PC-3 (cell line): ENCODE results near the gene PARVA. TPM values are rescaled to one million over a fixed set of nuclear protein-coding genes. Genes with fewer than 3 reads are reported as not detected.

ENCODE experiments used
- ATAC-seq: fragments of 200-7000 bp; cut with Tn5 transposase; 2 replicates; pipeline ENCODE4 v1.9.1; 2020; ENCODE audit warnings: mild to moderate bottlenecking, moderate library complexity
- BruUV-seq: library from RNA; stranded (reverse); fragments of 400-500 nt; replicated peaks from 2 replicates; lab custom pipeline; 2021; lab: Mats Ljungman, UMichigan
- CTCF ChIA-PET: fragments of 300-600 bp; sonication (Branson Sonifier 250); formaldehyde crosslinking; loops from one replicate; lab custom pipeline; 2022; ENCODE audit warnings: antibody characterized with exemption; lab: Charles Lee
- POLR2A ChIA-PET: fragments of 300-600 bp; sonication (Branson Sonifier 250); formaldehyde crosslinking; loops from one replicate; lab custom pipeline; 2022; ENCODE audit warnings: antibody characterized with exemption; ENCODE audit not compliant: unreplicated experiment; lab: Charles Lee
- DNase-seq: peaks from one replicate; pipeline ENCODE4 v3.0.0-alpha.2; 2015
- H2AFZ ChIP-seq: fragments of 300-600 bp; sonication (generic); 2 replicates; pipeline ENCODE4 v1.6.0; 2016; ENCODE audit warnings: antibody characterized with exemption, low read length
- H3F3A ChIP-seq: fragments of 300-600 bp; sonication (generic); one replicate; pipeline ENCODE4 v1.6.0; 2017; ENCODE audit warnings: antibody characterized with exemption, low read length, control low read depth, mild to moderate bottlenecking; ENCODE audit not compliant: unreplicated experiment
- H3K27ac ChIP-seq: fragments of 300-600 bp; sonication (generic); 2 replicates; pipeline ENCODE4 v1.5.1; 2016; ENCODE audit warnings: mild to moderate bottlenecking, low read length
- H3K27me3 ChIP-seq: fragments of 300-600 bp; sonication (generic); 2 replicates; pipeline ENCODE4 v1.6.1; 2016; ENCODE audit warnings: low read length, mixed read lengths
- H3K36me3 ChIP-seq: fragments of 300-600 bp; sonication (generic); 2 replicates; pipeline ENCODE4 v1.6.1; 2016; ENCODE audit warnings: low read depth, mixed run types, low read length, mixed read lengths
- H3K4me1 ChIP-seq: fragments of 300-600 bp; sonication (generic); 2 replicates; pipeline ENCODE4 v1.5.1; 2016; ENCODE audit warnings: low read length; ENCODE audit not compliant: insufficient read depth
- H3K4me2 ChIP-seq: fragments of 300-600 bp; sonication (generic); 2 replicates; pipeline ENCODE4 v1.6.0; 2016; ENCODE audit warnings: low read length
- H3K4me3 ChIP-seq: fragments of 300-600 bp; sonication (generic); 2 replicates; pipeline ENCODE4 v1.5.1; 2016; ENCODE audit warnings: mild to moderate bottlenecking, low read length, mixed read lengths
- H3K79me2 ChIP-seq: fragments of 300-600 bp; sonication (generic); 2 replicates; pipeline ENCODE4 v1.6.1; 2017; ENCODE audit warnings: low read length, mixed read lengths
- H3K9ac ChIP-seq: fragments of 300-600 bp; sonication (generic); 2 replicates; pipeline ENCODE4 v1.6.0; 2016; ENCODE audit warnings: mild to moderate bottlenecking, low read length
- H3K9me2 ChIP-seq: fragments of 300-600 bp; sonication (generic); replicated peaks from 2 replicates; pipeline ENCODE4 v1.6.1; 2016; ENCODE audit warnings: mixed run types, low read length, mixed read lengths
- H3K9me3 ChIP-seq: fragments of 300-600 bp; sonication (generic); 2 replicates; pipeline ENCODE4 v1.6.1; 2016; ENCODE audit warnings: low read length, mixed read lengths
- H4K20me1 ChIP-seq: fragments of 300-600 bp; sonication (generic); 2 replicates; pipeline ENCODE4 v1.6.1; 2016; ENCODE audit warnings: low read length, mixed read lengths
- CTCF ChIP-seq: fragments of 300-600 bp; sonication (generic); conservative IDR thresholded peaks from 2 replicates; pipeline ENCODE4 v1.5.1; 2017; ENCODE audit warnings: antibody characterized with exemption, low read depth, mild to moderate bottlenecking, low read length
- EZH2 ChIP-seq: fragments of 300-600 bp; sonication (generic); IDR thresholded peaks from one replicate; pipeline ENCODE4 v1.6.1; 2017; ENCODE audit warnings: antibody characterized with exemption, mild to moderate bottlenecking, low read length; ENCODE audit not compliant: unreplicated experiment
- EZH2phosphoT487 ChIP-seq: fragments of 300-600 bp; sonication (generic); IDR thresholded peaks from 2 replicates; pipeline ENCODE4 v1.6.1; 2018; ENCODE audit warnings: mild to moderate bottlenecking, antibody characterized with exemption, low read length, borderline replicate concordance
- intact Hi-C: fragments of 100-400 bp; cut with micrococcal nuclease; formaldehyde crosslinking; loops from 2 replicates; pipeline ENCODE4 v1.9.0; 2023
- total RNA-seq: library from RNA; depleted of rRNA; stranded (reverse); fragments of >200 nt; gene quantifications from 2 replicates; pipeline ENCODE4 v1.2.3, GENCODE V29; 2014

The PARVA gene
- total RNA-seq, 1 experiment from 2014 or later = 13.5 TPM

DNA sequence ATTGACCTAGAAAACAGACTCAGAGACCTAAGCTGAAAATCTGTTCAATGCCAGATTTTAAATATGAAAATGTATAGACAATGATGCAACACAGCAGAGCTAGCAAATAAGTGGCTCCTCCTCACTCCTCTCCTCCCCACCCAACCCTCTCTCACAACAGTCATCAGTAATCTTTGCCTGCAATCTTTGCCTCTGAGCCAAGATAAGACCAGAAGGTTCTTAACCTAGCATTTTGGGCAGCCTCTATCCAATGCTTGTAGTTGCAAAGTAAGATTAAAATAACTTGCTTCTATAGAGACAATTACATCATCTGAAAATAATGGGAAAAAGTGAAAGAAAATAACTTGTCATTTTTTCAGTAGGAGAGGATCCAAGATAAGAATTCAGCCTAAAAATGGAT, 117.3 kb downstream of the PARVA start:
- Histone ChIP-seq H3K9me3 (no peaks in the 10 kb centered on the region), H3K27me3 (no peaks in the 10 kb centered on the region), H3K27ac (no peak overlapping the region), H3K4me1 (no peaks in the 10 kb centered on the region), H4K20me1 (no peaks in the 10 kb centered on the region), H3K79me2 (no peaks in the 10 kb centered on the region), H3K4me3 (no peak overlapping the region), H3K9me2 (no peaks in the 10 kb centered on the region), H3K4me2 (no peak overlapping the region), H2AFZ (no peak overlapping the region), H3K9ac (no peak overlapping the region), H3F3A (no peaks in the 10 kb centered on the region), H3K36me3 (0 out of 2 replicates have a peak, but pooled peaks cover under 1% of the 10 kb centered on the region)
- ChIA-PET CTCF (no interaction called here), POLR2A (no interaction called here)
- BruUV-seq = no TSS peak
- no peak for DNase-seq
- intact Hi-C loops = loop anchor here (5.0 kb wide), 1 partner anchor 398 kb away; no protein-coding TSS in a partner anchor
- no peak for ATAC-seq
- TF ChIP-seq CTCF (no peak), EZH2 (no peak), EZH2phosphoT487 (no peak)

GRCh38 chr11:12496181-12497025, 119.0 kb downstream of the PARVA start:
- H3K4me2 ChIP-seq = no peak overlapping the region
- H3K9me3 ChIP-seq = no peaks in the 10 kb centered on the region
- no peaks in the 10 kb centered on the region for H3K79me2 ChIP-seq
- CTCF ChIA-PET = no interaction called here
- no peaks in the 10 kb centered on the region for H3K36me3 ChIP-seq
- H2AFZ ChIP-seq = no peak overlapping the region
- H3K27me3 ChIP-seq = no peaks in the 10 kb centered on the region
- intact Hi-C loops = no loop called here
- H3F3A ChIP-seq = no peaks in the 10 kb centered on the region
- BruUV-seq = no TSS peak
- POLR2A ChIA-PET = no interaction called here
- H3K9me2 ChIP-seq = no peaks in the 10 kb centered on the region
- TF ChIP-seq EZH2 (no peak), CTCF (peak; percentile 44)
- DNase-seq (no peak), ATAC-seq (0 out of 2 replicates have a peak, but pooled peaks have one; percentile 22)
- H4K20me1 ChIP-seq = no peaks in the 10 kb centered on the region
- H3K27ac ChIP-seq = no peak overlapping the region
- no peak overlapping the region for H3K9ac ChIP-seq
- H3K4me1 ChIP-seq = no peaks in the 10 kb centered on the region
- H3K4me3 ChIP-seq = no peak overlapping the region

- H3K27me3 ChIP-seq = no peaks in the 10 kb centered on the region
- H3K79me2 ChIP-seq = no peaks in the 10 kb centered on the region
- ChIA-PET CTCF (no interaction called here), POLR2A (no interaction called here)
- no peaks in the 10 kb centered on the region for H3K9me3 ChIP-seq
- no peak for DNase-seq
- no TSS peak for BruUV-seq
- H3K27ac ChIP-seq = no peak overlapping the region
- H3K9ac ChIP-seq = no peak overlapping the region
- H3K4me1 ChIP-seq = no peaks in the 10 kb centered on the region
- no peaks in the 10 kb centered on the region for H4K20me1 ChIP-seq
- no peak overlapping the region for H3K4me3 ChIP-seq
- no peak overlapping the region for H3K4me2 ChIP-seq
- H2AFZ ChIP-seq = no peak overlapping the region
- no peaks in the 10 kb centered on the region for H3K9me2 ChIP-seq
- no peaks in the 10 kb centered on the region for H3K36me3 ChIP-seq
- intact Hi-C loops = no loop called here
- ATAC-seq = no peak
- no peaks in the 10 kb centered on the region for H3F3A ChIP-seq
- TF ChIP-seq EZH2 = no peak
- no peak for TF ChIP-seq CTCF
- TF ChIP-seq EZH2phosphoT487 = no peak
Observed at GRCh38 chr11:12497431-12497830, 120.1 kb downstream of the PARVA start.
